ENCODE data around the gene LRRN4CL.

LRRN4CL gene

DNA sequence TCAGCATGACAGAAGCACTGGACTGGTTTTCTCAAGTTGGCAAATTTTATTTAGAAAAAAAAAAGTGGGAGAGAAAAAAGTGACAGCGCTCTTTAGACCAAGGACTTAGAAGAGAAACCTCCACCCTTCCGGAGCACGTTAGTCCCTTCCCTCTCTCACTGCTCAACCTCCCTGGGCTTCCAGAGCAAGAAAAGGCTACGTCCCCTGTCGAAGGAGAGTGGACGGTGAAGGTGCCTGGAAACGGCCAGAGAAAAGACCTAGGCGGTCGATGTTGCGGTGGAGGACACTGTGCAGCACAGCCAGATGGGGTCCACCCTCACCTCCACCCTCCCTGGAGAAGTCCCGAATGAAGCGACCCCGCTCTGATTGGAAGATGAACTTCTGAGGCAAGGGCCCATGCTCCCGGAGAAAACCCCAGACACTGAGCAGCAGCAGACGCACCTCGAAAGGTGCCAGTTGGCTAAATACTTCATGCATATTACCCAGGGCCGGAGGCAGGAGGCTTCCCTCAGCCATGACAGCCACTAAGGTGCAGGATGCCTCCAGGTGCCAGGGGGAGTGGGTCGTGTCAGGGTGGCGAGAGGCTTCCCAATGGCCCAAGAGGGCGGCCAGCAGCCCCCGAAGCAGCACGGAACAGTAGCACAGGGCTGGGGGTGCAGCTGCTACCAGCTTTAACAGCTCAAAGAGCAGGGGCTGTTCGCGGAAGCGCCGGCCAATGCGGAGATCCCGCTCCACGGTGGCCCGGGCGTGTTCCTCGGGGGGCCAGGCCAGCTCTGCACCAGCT lies 42.3 kb downstream of the LRRN4CL start:
- DNase-seq (ENCODE audit: low read depth in 2 of 2), result no peak

DNA sequence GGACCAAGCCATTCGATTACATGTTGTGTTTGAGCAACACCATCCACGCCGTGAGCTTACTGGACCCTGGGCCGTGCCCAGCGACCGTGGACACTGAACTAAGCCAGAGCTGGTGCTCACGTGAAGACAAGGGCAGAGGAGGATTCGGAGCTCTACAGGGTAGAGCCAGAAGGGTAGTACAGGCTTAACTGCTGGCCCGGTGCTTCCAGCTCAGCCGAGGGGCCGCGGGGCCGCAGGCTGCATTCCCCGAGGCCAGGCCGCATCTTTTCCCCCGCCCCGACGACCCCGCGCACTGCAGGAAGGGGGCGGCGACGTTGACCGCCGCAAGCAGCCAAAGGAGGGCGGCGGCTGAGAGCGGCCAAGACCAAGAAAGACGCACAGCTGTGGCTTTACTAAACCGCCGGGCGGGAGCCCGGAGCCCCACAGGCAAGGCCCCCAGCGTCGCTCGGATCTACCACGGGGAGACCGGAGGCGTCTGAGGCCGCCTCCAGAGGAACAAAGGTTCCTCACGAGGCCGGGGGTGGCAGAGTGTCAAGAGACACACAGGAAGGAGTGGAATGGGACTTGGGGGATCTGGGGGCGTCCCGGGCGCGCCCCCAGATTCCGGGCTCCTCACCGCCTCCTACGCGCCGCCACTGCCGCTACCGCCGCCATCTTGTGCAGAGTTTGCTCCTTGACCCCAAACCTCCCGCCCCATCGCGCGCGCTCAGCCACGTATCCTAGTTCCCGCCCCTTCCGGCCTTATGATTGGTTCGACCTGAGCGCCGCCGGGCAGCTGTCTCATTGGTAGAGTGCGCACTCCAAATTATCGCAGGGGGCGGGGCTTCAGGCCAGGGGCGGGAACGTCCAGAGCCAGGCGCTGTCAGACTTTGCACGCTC lies 43.1 kb downstream of the LRRN4CL start, which contains the start of gene GANAB:
TSS of gene GANAB (minus strand) at position 668 of the 879 bp plus-strand sequence. CDS start at position 654, 14 bp downstream.
- peak; percentile 97 to 99 for DNase-seq (ENCODE audit: low read depth in 2 of 2)

- no peak for DNase-seq (ENCODE audit: low read depth in 2 of 2)
Observed at GRCh38 chr11:62645671-62645945, 43.7 kb downstream of the LRRN4CL start.

GRCh38 chr11:62644220-62644619 lies 45.1 kb downstream of the LRRN4CL start:
- DNase-seq (ENCODE audit: low read depth in 2 of 2), result no peak

Measured in stimulated activated CD8-positive, alpha-beta memory T cell treated with anti-CD3 and anti-CD28 coated beads, Interleukin-15, amount 100 ng/mL, for 4 hours (primary cell).